HG03565 (cell line): ENCODE results near the gene DDRGK1.
A peak's percentile ranks its signal among the peaks of the same experiment; 100 is the strongest.

ENCODE experiments used
- ATAC-seq: cut with Tn5 transposase; IDR thresholded peaks from one replicate; pipeline ENCODE4 v1.9.1; 2021; ENCODE audit warnings: mild to moderate bottlenecking, moderate library complexity; ENCODE audit not compliant: unreplicated experiment

DDRGK1 gene

DNA sequence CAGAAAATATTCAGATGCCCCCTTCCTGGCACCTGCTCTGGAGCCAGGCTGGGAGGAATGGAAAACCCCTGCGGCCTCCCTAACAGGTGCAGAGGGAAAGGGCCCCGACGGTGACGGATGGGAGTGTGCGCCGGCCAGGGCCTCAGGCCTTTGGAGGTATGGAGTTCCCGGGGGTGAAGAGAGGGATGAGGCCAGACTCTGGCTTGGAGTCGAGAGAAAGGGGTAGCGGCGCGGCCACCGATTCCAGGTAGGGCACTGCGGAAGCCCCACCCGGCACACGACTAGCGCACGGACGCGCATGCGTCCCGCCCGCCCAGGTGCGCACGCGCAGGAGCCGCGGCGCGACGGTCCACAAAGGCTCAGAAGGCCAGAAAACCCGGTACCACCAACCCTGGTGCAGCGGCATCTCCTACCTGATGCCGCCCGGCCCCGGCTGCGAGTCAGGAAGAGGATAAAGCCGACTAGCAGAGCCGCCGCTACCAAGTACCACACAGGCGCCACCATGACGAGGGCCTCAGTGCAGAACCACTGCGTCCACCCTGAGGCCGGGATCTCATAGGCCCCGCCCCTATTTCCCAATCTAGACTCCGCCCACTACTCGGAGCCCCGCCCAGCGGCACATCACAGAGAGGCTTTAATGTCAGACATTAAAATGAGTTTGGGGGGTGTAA, at the start of gene DDRGK1:
Gene DDRGK1, minus strand, starts transcription at position 559 of the 671 bp plus-strand sequence. Its CDS starts 55 bp downstream, at position 504.
- ATAC-seq, result peak; percentile 66

DNA sequence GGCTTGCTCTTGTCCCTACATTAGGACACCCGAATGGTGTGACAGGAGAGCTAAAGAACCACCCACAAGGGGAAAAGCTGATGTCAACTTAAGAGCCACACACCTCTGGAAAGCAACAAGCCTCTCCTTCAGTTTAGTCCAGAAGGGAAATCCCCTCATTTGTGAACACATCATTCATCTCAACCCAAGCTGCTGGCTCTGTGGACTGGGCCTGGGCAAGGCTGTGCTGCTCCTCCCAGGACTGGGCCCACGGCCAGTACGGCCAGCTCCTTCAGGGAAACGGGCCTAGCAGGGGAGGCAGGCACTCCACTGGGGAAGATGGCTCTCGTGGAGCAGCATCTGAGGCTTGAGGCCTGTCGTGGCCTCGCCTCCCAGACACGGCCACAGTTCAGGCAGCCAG, 47.3 kb upstream of the DDRGK1 start:
- no peak for ATAC-seq

DNA sequence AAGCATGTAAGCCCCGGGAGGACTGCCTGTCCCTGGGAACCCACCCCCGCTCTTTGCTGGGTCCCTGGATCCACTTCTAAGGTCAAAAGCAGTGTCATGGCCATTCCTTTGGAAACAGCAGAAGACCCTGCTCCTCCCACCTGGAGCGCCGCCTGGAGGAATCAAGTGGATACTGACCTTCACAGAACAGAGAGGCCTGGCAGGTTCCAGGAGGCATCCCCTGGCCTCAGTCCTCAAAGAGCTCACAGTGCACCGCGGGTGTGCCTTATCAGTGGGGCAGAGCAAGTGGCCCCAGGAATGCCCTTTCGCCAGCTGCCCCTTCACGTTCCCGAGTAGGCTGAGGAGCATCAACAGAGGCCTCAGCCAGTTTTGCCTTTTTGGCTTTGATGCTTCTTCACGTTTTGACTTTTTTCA, 45.6 kb upstream of the DDRGK1 start:
- no peak for ATAC-seq

DNA sequence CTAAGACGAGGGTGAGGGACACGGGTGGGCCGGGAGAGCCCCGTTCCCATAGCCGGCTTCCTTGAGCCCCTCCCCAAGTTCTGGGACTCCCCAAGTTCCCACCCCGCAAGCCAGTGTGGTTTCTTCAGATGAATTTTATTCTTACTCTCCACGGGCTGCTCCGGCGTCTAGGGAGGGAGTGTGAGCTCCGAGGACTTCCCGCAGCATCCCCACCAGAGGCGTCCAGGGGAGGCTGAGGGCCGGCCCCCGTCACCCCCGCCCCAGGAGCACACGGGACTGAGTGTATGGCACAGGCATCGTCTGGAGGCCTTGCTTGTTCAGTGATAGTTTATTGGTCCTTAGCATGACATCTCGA, 44.5 kb upstream of the DDRGK1 start:
- no peak for ATAC-seq

DNA sequence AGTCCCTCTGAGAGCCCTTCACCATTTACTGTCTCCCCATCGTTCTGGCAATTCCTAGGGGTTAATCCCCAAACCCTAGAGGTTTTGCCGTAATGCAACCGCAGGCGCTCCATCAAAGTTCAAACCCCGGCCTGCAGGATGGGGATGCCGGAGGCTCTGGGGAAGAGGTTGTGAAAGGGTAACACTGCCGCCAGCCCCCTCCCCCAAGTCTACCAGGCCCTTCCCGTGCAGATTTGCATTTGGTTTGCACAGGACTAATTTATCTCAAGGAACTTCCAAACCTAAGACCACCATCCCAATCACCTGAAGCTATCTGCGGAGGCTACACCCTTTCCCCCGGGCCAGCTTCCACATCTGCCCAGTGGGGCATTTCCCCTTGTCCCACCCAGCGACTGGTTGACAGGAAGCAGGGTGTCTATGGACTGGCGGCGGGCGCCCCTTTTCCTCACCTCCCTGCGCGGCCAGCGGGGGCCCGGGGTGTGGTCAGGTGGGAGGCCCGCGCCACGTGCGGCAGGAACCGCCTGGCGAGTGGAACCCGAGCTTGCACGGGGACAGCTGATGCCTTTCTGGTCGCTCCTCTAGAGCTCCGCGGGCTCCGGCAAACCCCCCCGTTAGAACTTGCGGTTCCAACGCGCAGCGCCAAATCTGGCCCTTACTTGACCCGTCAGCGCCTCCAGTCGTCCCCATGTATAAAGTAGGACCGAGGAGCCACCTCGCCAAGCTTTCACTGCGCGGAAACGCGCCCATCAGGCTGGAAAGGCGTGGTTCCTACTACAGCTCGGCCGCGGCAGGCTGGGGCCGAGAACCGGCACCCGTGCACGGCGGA, 43.9 kb upstream of the DDRGK1 start:
- no peak for ATAC-seq

DNA sequence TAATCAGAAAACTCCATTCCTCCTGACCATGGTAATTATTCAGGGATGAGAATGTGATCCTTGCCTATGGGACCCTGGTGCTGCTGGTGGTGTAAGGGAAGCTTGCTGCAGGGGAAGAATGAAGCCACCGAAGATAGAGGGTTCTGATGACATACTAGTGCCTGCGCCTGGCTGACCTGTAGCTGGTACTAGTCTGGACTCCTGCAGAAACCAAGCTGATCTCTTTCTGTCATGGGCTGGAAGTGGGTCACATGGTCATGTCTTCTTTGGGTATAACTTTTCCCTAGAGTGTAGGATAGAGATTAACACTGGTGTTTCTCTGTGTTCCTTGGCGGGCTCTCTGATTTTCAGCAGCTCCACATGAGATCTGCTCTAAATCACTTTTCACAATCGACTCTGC, 43.2 kb upstream of the DDRGK1 start:
- ATAC-seq, result no peak

DNA sequence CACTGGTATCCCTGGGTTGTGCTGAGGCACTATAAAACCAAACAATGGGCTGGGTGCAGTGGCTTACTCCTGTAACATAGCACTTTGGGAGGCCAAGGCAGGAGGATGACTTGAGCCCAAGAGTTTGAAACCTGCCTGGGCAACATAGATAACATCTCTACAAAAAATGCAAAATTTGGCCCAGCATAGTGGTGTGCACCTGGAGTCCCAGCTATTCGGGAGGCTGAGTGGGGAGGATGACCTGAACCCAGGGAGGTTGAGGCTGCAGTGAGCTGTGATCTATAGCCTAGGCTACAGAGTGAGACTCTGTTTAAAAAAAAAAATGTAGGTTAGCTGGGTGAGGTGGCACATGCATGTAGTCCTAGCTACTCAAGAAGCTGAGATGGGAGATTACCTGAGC, 42.2 kb upstream of the DDRGK1 start:
- ATAC-seq, result no peak

DNA sequence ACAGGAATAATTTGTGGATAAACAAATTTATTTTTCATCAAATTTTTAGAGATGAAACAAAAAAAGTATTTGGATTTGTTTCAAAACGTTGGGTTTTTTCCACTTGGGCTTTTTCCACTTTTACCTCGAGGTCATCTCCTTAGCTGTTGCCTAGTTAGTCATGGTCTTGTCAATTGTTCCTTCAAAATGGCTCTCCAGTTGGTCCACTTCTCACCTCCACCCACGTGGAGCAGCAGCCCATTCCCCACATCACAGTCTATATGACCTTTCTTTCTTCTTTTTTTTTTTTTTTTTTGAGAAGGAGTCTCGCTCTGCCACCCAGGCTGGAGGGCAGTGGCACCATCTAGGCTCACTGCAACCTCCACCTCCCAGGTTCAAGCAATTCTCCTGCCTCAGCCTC, 41.2 kb upstream of the DDRGK1 start:
- no peak for ATAC-seq

DNA sequence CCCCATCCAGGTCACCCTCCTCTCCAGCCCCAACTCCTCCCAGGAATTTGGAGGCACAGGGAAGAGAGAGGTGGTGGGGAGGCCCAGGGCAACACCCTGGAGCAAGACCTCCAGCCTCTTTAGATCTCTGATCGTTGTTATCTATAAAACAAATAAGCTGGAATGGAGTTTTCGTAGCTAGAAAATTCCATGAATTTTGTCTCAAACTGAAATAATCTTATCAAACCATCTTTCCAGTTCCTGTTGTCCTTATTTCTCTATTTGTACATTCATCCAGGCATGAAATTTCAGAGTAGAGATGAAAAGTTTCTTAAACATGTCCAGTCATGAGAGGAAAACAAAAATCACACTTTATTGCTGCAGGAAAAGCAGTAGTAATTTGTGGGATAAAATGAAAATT, 40.7 kb upstream of the DDRGK1 start:
- no peak for ATAC-seq

DNA sequence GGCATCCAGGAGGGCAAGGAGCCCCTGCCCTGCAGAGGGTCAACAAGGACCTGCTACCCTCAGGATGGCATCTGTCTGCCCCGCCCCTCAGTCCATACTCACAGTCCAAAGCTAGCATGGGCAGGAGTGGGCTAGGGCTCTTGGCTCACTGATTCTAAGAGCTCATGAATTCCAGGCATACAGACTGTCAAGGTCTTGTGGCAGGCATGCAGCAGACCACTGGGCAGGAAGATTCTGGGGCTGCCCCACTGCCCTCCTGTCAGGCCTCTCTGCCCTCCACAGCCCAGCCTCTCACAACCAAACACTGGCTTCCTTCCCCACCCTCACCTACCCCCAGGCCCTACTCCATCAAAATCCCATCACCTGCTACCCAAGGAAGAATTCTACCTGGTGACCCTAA, 40.1 kb upstream of the DDRGK1 start:
- ATAC-seq, result no peak

DNA sequence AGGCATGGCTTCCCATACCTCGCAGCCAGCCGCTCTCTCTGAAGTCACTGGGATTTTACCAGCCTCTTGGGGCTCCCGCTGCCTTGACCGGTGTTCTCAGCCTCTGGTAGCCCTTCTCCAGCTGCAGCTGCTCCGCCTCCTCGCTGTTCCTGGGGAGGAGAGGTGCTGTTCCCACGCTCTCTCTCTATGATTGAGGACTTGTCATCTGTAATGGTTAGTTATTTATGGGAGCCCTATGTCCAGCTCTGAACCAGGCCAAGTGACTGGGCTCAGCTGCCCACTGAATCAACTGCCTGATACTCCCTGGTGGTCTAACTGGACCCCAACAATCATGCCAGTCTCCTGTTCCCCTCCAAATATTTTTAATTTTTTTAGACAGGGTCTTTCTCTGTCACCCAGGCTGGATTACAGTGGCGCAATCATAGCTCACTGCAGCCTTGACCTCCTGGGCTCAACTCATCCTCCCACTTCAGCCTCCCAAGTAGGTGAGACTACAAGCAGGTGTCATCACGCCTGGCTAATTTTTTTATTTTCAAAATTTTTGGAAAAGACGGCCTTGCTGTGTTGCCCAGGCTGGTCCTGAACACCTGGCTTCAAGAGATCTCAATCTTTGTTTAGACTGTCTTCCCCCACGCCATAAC, 39.4 kb upstream of the DDRGK1 start:
- no peak for ATAC-seq

DNA sequence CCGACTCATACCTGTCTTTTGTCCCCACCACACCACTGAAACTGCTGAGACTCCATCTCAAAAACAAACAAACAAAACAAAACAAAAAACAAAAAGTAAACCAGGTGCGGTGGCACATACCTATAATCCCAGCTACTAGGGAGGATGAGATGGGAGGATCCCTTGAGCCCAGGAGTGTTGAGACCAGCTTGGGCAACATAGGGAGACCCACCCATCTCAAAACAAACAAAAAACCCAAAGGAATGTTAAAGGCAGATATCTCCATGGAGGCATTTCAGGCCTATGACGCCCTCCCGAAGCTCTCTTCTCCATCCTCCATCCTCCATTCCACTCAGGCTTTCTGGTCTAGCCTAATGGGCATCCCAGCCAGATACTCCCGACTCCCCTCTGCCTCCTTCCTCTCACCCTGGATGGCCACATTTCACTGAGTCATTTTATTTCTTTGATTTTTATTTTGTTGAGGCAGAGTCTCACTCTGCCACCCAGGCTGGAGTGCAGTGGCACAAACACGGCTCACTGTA, 37.8 kb upstream of the DDRGK1 start:
- ATAC-seq, result no peak

DNA sequence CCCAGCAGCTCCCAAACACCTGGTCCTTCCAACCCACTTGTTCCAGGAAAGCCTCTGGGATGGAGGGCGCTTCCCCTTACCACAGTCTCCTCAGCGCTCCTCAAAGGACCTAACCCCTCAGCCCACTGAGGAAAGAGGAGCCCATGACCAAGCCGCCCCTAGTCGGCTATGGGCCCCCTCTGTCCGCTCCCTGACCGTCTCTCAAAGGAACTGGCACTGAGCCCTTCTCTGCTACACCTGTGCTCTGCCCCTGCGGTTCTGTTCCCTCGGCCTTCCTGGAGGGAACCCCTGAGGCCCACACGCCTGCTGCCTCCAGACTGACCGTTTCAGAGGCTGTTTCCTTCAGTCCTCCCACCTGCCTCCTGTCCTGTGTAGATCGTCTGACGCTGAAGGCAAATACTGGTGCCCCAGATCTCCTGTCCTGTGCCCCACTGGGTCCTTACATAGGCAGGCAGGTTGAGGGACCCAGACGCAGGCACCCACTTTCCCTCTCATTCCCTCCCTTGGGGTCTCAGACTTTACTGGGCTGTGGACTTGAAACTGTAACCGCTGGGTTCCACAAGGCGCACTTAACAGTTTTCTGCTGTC, 36.4 kb upstream of the DDRGK1 start:
- no peak for ATAC-seq

DNA sequence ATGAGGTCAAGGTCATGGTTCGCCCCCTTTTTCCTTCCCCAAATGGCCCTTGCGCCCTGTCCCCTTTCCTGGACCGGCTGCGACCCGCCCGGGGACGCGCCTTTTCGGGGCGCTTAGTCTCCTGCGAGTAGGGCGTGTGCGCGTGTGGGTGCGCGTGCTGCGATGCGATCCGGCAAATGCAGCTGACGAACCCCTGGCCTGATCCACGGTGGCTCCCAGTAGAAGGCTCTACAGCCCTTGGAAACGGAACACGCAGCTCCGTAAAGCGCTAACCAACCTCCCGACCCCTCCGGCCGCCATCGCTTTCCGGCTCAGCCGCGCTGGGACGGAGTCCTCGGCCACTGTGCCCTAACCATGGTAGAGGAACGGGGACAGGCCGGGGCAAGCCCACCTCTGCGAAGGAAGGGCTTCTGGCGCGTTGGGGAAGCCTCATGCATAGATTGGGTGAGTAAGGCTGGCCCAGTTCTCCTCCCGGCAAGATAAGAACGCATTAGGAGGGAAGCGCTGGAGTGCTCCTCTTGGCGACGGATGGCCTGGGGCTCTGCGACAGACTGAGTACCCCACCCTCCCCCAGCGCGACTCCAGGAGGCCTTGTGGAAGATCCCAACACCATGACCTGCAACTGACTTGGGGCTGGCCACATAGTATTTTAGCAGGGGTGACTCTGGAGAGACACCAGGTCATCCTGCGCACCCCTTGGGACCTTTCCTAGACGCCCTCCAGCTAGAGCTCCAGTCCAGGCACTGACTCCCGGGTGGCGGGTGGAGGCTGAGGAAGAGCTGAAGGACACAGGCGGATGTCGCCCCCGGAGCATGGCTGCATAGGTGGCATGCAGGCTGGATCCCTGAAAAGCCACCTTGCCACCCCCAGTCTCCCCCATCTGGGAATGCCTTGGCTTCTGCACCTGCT, 35.6 kb upstream of the DDRGK1 start:
- no peak for ATAC-seq

DNA sequence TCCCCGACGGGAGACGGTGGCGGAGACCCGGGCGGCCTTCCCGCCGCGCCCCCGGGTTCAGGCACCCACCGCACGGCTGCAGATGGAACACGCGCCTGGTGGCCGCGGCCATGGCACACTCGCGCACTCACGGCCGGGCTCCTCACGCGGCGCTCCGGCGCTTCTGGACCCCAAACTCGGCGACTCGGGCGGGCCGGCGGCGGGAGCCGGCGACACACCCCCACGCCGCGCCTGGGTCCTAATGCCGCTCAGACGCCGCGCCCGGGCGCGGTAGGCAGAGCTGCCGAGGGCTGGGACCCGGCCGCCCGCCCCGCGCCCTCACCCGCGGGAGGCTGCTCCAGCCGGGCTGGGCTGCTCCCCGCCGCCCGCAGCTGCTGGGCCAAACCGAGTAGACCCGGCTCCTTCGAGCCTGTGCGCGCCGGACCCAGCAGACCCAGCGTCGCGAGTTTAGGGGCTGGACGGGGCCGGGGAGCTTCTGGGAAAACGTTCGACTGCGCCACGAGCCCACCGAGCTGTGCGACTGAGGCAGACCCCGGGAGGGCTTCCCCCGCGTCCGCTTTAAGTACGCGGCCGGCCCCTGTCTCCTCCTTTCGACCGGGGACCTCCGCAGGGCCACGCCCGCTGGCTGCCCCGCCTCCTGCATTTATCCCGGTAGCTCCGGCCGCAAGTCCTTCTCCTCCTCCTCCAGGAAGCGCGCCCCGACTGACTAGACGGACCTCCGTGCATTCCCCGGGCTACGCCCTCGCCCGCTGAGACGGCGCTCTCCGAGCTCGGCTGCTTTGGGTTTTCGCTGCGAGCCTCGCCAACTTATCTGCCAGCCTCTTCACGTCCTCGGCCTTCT, 34.8 kb upstream of the DDRGK1 start, which contains the start of gene SLC4A11:
Gene SLC4A11, minus strand, starts transcription at position 165 of the 841 bp plus-strand sequence. Its CDS starts 53 bp downstream, at position 112.
- ATAC-seq, result no peak

DNA sequence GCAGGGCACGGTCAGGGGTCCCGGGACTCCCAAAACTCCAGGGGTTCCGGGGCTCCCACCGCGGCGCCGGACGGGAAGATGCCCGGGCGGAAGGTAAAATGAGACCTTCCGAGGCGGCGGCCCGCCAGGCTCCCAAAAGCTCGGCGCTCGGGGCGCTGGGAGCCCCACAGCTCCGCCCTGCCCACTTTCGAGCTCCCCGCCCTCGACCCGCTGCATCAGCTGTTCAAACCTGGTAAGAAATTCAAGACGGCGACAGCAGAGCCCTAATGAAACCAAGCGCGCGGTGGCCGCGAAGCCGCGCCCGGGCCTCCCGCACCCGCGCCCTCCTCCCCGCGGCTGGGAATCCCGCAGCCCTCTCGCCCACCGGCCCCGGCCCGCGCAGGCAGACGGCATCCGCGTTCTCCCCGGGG, 34.1 kb upstream of the DDRGK1 start:
- ATAC-seq, result no peak

DNA sequence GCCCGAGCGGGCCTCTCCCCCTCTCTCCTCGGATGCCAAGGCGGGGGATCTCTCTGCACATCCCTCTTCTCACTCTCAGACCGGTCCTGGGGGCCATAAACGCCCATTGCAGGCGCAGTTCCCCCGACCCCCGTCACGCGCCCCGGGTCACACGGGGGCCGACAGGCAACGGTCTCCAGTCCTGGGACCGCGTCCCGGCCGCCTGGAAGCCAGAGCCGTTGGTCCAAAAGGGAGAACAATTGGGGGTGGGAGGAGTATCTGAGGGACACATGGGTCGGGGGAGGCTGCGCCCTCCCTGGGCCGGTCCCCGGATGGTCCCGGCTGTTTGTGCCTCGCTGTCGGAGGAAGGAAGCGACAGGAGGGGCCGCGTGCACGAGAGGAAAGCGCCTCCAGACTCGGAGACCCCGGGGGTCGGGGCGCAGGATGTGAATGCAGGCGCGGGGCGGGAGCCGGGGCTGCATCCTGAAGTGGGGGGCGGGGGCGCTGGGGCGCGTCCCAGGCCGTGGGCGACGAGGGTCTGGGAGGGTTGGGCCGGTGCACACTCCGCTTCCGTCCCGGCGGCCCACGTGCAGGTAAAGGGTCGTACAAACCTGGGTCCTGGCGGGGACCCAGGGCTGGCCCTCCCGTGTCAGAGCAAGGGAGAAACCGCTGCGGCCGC, 33.6 kb upstream of the DDRGK1 start:
- no peak for ATAC-seq

DNA sequence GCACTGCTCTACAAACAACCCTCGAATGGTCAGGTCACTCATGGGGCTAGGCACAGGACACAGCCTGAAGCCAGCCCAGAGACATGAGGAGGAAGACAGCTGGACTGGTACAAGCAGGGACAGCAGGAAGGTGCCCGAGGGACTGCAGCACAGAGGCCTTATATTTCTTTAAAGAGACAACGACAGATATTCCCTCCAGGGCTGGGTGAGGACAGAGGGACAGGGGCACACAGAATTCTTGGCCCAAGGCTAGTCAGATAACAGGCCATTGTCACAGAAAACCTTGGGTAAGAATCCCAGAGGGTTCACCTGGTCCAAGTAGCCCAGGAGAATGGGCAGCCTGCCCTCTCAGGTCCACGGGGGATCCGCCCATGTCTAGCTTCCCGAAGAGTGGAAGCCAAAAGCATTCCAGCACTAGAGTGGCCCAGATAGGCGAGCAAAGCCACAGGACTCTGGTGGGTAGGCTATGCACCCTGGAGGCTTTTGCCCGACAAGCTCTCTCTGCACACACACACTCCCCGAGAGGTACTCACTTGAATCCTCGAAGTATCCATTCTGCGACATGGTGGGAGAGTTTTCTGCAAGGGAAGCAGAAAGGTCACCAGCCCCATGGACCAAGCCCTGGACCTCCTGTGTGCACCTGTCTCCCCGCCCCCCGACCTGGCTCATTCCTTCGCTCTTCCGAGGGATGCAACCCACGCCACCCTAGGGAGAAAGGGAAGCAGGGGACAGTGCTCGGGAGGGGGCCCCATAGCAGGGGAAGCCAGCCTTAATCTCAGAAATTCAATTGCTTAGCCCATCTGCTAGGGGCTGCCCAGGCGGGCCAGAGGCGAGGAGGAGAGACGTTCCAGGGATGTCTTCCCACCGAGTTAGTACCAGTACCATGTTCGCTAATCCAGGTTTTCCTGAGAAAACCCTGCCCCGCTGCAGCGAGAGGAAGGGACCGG, 32.8 kb upstream of the DDRGK1 start:
- no peak for ATAC-seq
